Ovary (tissue), 9 donors: Measurements from ENCODE around the gene RAPGEF4. TPM values are rescaled to one million over a fixed set of nuclear protein-coding genes. Genes with fewer than 3 reads are reported as not detected.

Experiments used
- DNase-seq, 5 donors: peaks; one replicate each; pipeline ENCODE4 v3.0.0-alpha.2; 2019 to 2020
- H3K27ac ChIP-seq, 2 donors: fragments of 200-600 bp; one replicate each; pipeline versions ENCODE4 v1.5.1 to v1.8.0; 2019 to 2022
- H3K27me3 ChIP-seq: fragments of 200-600 bp; one replicate; pipeline ENCODE4 v1.8.0; 2022
- H3K36me3 ChIP-seq: fragments of 200-600 bp; sonication (generic); one replicate; pipeline ENCODE4 v1.5.1; 2019
- H3K4me1 ChIP-seq: one replicate; pipeline ENCODE4 v1.8.1; 2013; ENCODE audit warnings: mild to moderate bottlenecking, moderate library complexity; ENCODE audit not compliant: insufficient read depth
- H3K4me3 ChIP-seq: fragments of 200-600 bp; sonication (generic); one replicate; pipeline ENCODE4 v1.5.1; 2017
- H3K9me3 ChIP-seq, 2 donors: fragments of 200-600 bp in 1 of 2; sonication (generic) in 1 of 2; one replicate each; pipeline versions ENCODE4 v1.5.1 to v1.8.1; 2013 to 2019; ENCODE audit warnings: mild to moderate bottlenecking in 1 of 2, moderate library complexity in 1 of 2
- EP300 ChIP-seq: sonication (generic); formaldehyde crosslinking; IDR thresholded peaks from one replicate; pipeline ENCODE4 v1.6.1; 2017; ENCODE audit warnings: antibody characterized with exemption
- POLR2A ChIP-seq: fragments of 450-650 bp; IDR thresholded peaks from one replicate; pipeline ENCODE4 v1.6.1; 2017; ENCODE audit warnings: antibody characterized with exemption, mild to moderate bottlenecking, moderate library complexity
- WGBS, 3 donors: extraction: QIAGEN DNeasy Blood & Tissue Kit in 1 of 3; methylation state at CpG; one replicate each; pipeline versions ENCODE4 v1.1.5 to v1.1.7; 2013 to 2017; 5-methylcytosine and 5-hydroxymethylcytosine counted together
- intact Hi-C, 4 donors: fragments of 100-400 bp; cut with DNase I; formaldehyde crosslinking; loops; one replicate each; pipeline versions ENCODE4 v1.11.0 to v1.15.1; 2022 to 2023
- polyA plus RNA-seq, 2 donors: library from polyadenylated mRNA; stranded (reverse); fragments of 200-250 nt in 1 of 2; fragments of 350-450 nt in 1 of 2; fragmentation: Illumina TruSeq in 1 of 2; extraction: RNeasy Lipid Tissue Mini Kit (QIAGEN cat#74804) in 1 of 2; gene quantifications; one replicate each; pipeline ENCODE4 v1.2.3, GENCODE V29; 2013 to 2014
- total RNA-seq, 7 donors: library from RNA; depleted of rRNA in 2 of 7; stranded (reverse); fragments of >200 nt in 2 of 7; fragmentation: NEBNext Ultra II Directional in 3 of 7; extraction: Animal tissue kit (Norgen Biotek cat#: 25700) in 3 of 7; gene quantifications; one replicate each; pipeline versions ENCODE4 v1.1.0 to v1.2.4, GENCODE V29; 2016 to 2023
- TF ChIP-seq, protein P1 (sequence below), 3 donors: fragments of 450-650 bp in 2 of 3; fragments of 200-600 bp in 1 of 3; IDR thresholded peaks; one replicate each; pipeline versions ENCODE4 v1.5.1 to v1.8.0; 2016 to 2022; ENCODE audit warnings: antibody characterized with exemption in 3 of 3, mild to moderate bottlenecking in 1 of 3
- donor health status: DM: no; HTN: no; CAD: no; lungs with moderate emphysema.
- donor health status: DM: no; HTN: no; CAD: no.
- donor health status: Bipolar disorder and iron deficiency.
- donor health status: DM: yes; HTN: yes; CAD: no.
- donor health status: DM: no; HTN: no; CAD: no.
- donor health status: DM: yes; HTN: yes; CAD: no.

The RAPGEF4 gene
- total and polyA plus RNA-seq, 9 donors, result 6.8 to 24.6 (median 8.3) TPM

DNA sequence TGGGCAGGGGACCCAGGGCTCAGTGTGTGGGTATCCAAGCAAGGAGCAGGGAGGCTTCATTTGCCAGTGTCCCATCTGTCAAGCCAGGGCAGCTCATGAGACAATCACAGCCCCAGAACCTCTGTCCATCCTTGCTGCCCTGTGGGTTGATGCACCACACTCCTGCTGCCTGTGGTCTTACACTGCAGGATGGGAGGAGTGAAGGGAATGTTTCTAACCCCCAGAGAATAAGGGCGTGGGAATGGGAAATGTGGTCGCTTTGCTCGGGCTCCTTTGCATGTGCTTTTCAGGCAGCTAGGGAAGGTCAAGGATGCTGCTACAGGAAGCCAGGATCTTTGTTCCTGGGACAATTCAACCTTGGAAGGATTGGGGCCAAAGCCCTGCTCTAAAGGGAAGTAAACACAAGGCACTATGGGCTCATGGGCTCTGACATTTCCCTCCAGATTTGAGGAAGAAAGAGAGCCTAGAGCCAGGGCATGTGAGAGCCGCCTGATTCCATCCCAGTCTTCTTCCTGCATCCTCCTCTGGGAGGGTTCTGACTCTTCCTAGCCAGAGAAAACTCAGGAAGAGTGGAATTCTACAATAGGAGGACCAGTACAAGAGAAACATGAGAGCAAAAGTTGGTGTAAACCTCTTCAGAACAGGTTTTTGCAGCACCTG is 321.2 kb downstream of the RAPGEF4 start:
- 42 to 51% (median 50%) methylated on average over 4 of the region's 4 CpGs for WGBS, 3 donors

DNA sequence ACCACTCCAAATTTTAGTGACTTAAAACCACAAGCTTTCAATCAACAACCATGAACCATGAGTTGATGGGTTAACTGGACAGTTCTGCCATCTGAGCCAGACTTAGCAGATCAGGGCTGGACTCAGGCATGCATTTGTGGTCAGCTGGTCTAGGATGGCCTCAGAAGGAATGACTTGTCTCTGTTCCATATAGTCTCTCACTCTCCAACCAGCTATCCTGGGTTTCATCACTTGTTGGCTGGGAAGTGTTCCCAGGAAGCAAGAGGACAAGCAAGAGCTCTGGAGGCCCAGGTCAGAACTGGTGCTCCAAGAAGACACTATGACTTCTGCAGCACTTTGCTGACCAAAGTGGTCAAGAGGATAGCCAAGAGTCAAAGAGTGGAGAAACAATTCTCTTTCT is 322.5 kb downstream of the RAPGEF4 start:
- H3K9me3 ChIP-seq, result no peaks in the 10 kb centered on the region
- no peaks in the 10 kb centered on the region for H3K36me3 ChIP-seq
- no peaks in the 10 kb centered on the region for H3K27me3 ChIP-seq
- no peak for DNase-seq
- no peak overlapping the region for H3K27ac ChIP-seq
- intact Hi-C loops, result no loop called here
- H3K4me3 ChIP-seq, result no peak overlapping the region
- TF ChIP-seq, protein P1, sequence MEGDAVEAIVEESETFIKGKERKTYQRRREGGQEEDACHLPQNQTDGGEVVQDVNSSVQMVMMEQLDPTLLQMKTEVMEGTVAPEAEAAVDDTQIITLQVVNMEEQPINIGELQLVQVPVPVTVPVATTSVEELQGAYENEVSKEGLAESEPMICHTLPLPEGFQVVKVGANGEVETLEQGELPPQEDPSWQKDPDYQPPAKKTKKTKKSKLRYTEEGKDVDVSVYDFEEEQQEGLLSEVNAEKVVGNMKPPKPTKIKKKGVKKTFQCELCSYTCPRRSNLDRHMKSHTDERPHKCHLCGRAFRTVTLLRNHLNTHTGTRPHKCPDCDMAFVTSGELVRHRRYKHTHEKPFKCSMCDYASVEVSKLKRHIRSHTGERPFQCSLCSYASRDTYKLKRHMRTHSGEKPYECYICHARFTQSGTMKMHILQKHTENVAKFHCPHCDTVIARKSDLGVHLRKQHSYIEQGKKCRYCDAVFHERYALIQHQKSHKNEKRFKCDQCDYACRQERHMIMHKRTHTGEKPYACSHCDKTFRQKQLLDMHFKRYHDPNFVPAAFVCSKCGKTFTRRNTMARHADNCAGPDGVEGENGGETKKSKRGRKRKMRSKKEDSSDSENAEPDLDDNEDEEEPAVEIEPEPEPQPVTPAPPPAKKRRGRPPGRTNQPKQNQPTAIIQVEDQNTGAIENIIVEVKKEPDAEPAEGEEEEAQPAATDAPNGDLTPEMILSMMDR (IDR thresholded peaks at IDR 0.05), result no peak
- no peak for TF ChIP-seq POLR2A
- no peak for TF ChIP-seq EP300
- no peaks in the 10 kb centered on the region for H3K4me1 ChIP-seq

More for the DNA sequence above, 321.2 kb downstream of the RAPGEF4 start:
- H3K36me3 ChIP-seq, result no peaks in the 10 kb centered on the region
- intact Hi-C loops, result no loop called here
- no peaks in the 10 kb centered on the region for H3K9me3 ChIP-seq
- no peak overlapping the region for H3K27ac ChIP-seq
- H3K27me3 ChIP-seq, result no peaks in the 10 kb centered on the region
- no peak for DNase-seq
- H3K4me1 ChIP-seq, result no peaks in the 10 kb centered on the region
- TF ChIP-seq, protein P1 (IDR thresholded peaks at IDR 0.05), result no peak
- H3K4me3 ChIP-seq, result no peak overlapping the region

GRCh38 chr2:173058673-173059072 is 323.0 kb downstream of the RAPGEF4 start:
- Histone ChIP-seq H3K27ac (no peak overlapping the region), H3K4me3 (no peak overlapping the region), H3K36me3 (no peaks in the 10 kb centered on the region), H3K4me1 (no peaks in the 10 kb centered on the region), H3K27me3 (no peaks in the 10 kb centered on the region), H3K9me3 (no peaks in the 10 kb centered on the region)
- 84 to 85% (median 85%) methylated on average over 2 of the region's 2 CpGs for WGBS, 3 donors
- TF ChIP-seq EP300, result no peak
- TF ChIP-seq POLR2A, result no peak
- TF ChIP-seq, protein P1 (IDR thresholded peaks at IDR 0.05), result no peak
- intact Hi-C loops, result no loop called here
- no peak for DNase-seq

- Histone ChIP-seq H3K4me1 (no peaks in the 10 kb centered on the region), H3K27ac (no peak overlapping the region), H3K4me3 (no peak overlapping the region), H3K27me3 (no peaks in the 10 kb centered on the region), H3K36me3 (no peaks in the 10 kb centered on the region), H3K9me3 (no peaks in the 10 kb centered on the region)
- TF ChIP-seq POLR2A (no peak), EP300 (no peak)
- TF ChIP-seq, protein P1 (IDR thresholded peaks at IDR 0.05), result no peak
- intact Hi-C loops, result no loop called here
- no peak for DNase-seq
- 96 to 99% (median 98%) methylated on average over 3 of the region's 3 CpGs for WGBS, 3 donors
Observed at GRCh38 chr2:173059292-173059691, 323.6 kb downstream of the RAPGEF4 start.
